ENCODE data around the gene CDH8. TPM values are rescaled to one million over a fixed set of nuclear protein-coding genes. Genes with fewer than 3 reads are reported as not detected.

Gene CDH8
- polyA plus RNA-seq, 1 of the 3 experiments (the other 2 are of a cell fraction), result 0.05 TPM

- TF ChIP-seq, protein P1, sequence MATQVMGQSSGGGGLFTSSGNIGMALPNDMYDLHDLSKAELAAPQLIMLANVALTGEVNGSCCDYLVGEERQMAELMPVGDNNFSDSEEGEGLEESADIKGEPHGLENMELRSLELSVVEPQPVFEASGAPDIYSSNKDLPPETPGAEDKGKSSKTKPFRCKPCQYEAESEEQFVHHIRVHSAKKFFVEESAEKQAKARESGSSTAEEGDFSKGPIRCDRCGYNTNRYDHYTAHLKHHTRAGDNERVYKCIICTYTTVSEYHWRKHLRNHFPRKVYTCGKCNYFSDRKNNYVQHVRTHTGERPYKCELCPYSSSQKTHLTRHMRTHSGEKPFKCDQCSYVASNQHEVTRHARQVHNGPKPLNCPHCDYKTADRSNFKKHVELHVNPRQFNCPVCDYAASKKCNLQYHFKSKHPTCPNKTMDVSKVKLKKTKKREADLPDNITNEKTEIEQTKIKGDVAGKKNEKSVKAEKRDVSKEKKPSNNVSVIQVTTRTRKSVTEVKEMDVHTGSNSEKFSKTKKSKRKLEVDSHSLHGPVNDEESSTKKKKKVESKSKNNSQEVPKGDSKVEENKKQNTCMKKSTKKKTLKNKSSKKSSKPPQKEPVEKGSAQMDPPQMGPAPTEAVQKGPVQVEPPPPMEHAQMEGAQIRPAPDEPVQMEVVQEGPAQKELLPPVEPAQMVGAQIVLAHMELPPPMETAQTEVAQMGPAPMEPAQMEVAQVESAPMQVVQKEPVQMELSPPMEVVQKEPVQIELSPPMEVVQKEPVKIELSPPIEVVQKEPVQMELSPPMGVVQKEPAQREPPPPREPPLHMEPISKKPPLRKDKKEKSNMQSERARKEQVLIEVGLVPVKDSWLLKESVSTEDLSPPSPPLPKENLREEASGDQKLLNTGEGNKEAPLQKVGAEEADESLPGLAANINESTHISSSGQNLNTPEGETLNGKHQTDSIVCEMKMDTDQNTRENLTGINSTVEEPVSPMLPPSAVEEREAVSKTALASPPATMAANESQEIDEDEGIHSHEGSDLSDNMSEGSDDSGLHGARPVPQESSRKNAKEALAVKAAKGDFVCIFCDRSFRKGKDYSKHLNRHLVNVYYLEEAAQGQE (IDR thresholded peaks at IDR 0.05; ENCODE audit: low read depth, low read length), result no peak
- TF ChIP-seq POLR2AphosphoS5 (IDR thresholded peaks at IDR 0.05; ENCODE audit: low read depth, low read length) (no peak), IRF3 (IDR thresholded peaks at IDR 0.05; ENCODE audit: low read depth, low read length) (no peak)
These were observed 370.7 kb downstream of the CDH8 start (continued) for GRCh38 chr16:61665512-61665911.

DNA sequence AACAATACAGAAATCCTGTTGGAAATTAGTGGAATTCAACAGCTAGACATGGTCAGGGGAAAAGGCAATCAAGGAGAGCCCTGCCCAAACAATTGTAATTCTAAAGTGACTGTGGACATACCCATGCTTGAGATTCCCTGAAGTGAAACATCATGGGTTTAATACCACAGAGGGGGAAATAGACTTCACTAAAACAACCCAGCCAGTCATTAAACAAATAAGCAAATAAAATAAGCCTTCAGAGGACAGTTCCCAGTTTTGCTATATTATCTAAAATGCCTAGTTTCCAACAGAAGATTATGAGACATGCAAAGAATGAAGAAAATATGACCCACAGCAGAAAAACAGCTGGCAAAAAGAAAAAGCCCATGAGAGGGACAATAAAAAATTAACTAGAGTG, 376.3 kb downstream of the CDH8 start:
- Histone ChIP-seq H3K36me3 (replicated peaks in 1 of 2; ENCODE audit: control insufficient read depth in 1 of 2, insufficient read depth in 2 of 2, low read length in 1 of 2) (no peaks in the 10 kb centered on the region), H3K4me1 (ENCODE audit: control insufficient read depth in 1 of 2, insufficient read depth in 2 of 2, low read depth in 1 of 2, low read length in 1 of 2) (no peaks in the 10 kb centered on the region), H3K4me2 (no peak overlapping the region), H3K9ac (no peak overlapping the region), H3K79me2 (ENCODE audit: insufficient read depth) (no peaks in the 10 kb centered on the region), H3K27ac (ENCODE audit: low read depth in 2 of 2, low read length in 1 of 2) (no peak overlapping the region), H2AFZ (ENCODE audit: low read depth) (no peak overlapping the region), H3F3A (replicated peaks; ENCODE audit: insufficient read depth) (no peaks in the 10 kb centered on the region), H3K27me3 (ENCODE audit: insufficient read depth) (no peaks in the 10 kb centered on the region), H3K9me2 (no peaks in the 10 kb centered on the region), H3K9me3 (no peaks in the 10 kb centered on the region; the same call in 1 of the 2 replicates), H3K4me3 (ENCODE audit: low read depth in 2 of 2, low read length in 1 of 2) (no peak overlapping the region), H4K20me1 (ENCODE audit: insufficient read depth) (no peaks in the 10 kb centered on the region)
- TF ChIP-seq, protein P2, sequence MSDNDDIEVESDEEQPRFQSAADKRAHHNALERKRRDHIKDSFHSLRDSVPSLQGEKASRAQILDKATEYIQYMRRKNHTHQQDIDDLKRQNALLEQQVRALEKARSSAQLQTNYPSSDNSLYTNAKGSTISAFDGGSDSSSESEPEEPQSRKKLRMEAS (IDR thresholded peaks at IDR 0.05; ENCODE audit: low read depth), result no peak
- TF ChIP-seq, protein P3, sequence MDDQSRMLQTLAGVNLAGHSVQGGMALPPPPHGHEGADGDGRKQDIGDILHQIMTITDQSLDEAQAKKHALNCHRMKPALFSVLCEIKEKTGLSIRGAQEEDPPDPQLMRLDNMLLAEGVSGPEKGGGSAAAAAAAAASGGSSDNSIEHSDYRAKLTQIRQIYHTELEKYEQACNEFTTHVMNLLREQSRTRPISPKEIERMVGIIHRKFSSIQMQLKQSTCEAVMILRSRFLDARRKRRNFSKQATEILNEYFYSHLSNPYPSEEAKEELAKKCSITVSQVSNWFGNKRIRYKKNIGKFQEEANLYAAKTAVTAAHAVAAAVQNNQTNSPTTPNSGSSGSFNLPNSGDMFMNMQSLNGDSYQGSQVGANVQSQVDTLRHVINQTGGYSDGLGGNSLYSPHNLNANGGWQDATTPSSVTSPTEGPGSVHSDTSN (IDR thresholded peaks at IDR 0.05), result no peak
- TF ChIP-seq USF1 (IDR thresholded peaks at IDR 0.05; ENCODE audit: borderline replicate concordance, low read depth), result no peak
- TF ChIP-seq, protein P1 (IDR thresholded peaks at IDR 0.05; ENCODE audit: low read depth, low read length), result no peak
- TF ChIP-seq EP300 (IDR thresholded peaks at IDR 0.05; ENCODE audit: borderline replicate concordance in 1 of 2, low read depth in 1 of 2, low read length in 1 of 2), result no peak
- no peak for TF ChIP-seq FOSL2 (IDR thresholded peaks at IDR 0.05; ENCODE audit: borderline replicate concordance, low read depth)
- no peak for TF ChIP-seq RFX5 (IDR thresholded peaks at IDR 0.05; ENCODE audit: low read length)
- no peak for TF ChIP-seq TAF1 (IDR thresholded peaks at IDR 0.05; ENCODE audit: borderline replicate concordance, low read depth, low read length)
- TF ChIP-seq RXRA (IDR thresholded peaks at IDR 0.05; ENCODE audit: borderline replicate concordance, low read depth), result no peak
- POLR2A ChIA-PET, result no interaction called here
- CTCF ChIA-PET, result no interaction called here
- no peak for DNase-seq

All from SK-N-SH (cell line).